HepG2 (cell line): ENCODE data around the gene PUDP. TPM values are rescaled to one million over a fixed set of nuclear protein-coding genes. Genes with fewer than 3 reads are reported as not detected.

ENCODE experiments used
- BORCS8-MEF2B ChIP-seq: sonication (generic); formaldehyde crosslinking; IDR thresholded peaks from 2 replicates; pipeline ENCODE4 v1.8.0; 2022; ENCODE audit warnings: mild to moderate bottlenecking, missing genetic modification reagents
- CHD2 ChIP-seq: IDR thresholded peaks from 2 replicates; pipeline ENCODE4 v1.6.1; 2011; ENCODE audit warnings: low read depth, low read length, improper control_type of control experiment
- GZF1 ChIP-seq: sonication (generic); formaldehyde crosslinking; IDR thresholded peaks from 2 replicates; pipeline ENCODE4 v1.5.1; 2020; ENCODE audit warnings: mild to moderate bottlenecking, missing genetic modification reagents
- HDAC1 ChIP-seq: sonication (generic); formaldehyde crosslinking; IDR thresholded peaks from 2 replicates; pipeline ENCODE4 v1.5.1; 2020; ENCODE audit warnings: mild to moderate bottlenecking, missing genetic modification reagents
- MAZ ChIP-seq, 2 experiments: sonication (generic) in 1 of 2; formaldehyde crosslinking in 1 of 2; IDR thresholded peaks; 2 replicates each; pipeline versions ENCODE4 v1.5.0 to v1.6.1; 2012 to 2020; ENCODE audit warnings: low read depth in 2 of 2, mild to moderate bottlenecking in 2 of 2, borderline replicate concordance in 1 of 2, improper control_type of control experiment in 1 of 2, low read length in 1 of 2, missing genetic modification reagents in 1 of 2, moderate library complexity in 1 of 2
- NKX3-1 ChIP-seq: sonication (generic); formaldehyde crosslinking; IDR thresholded peaks from 2 replicates; pipeline ENCODE4 v1.5.0; 2020; ENCODE audit warnings: missing genetic modification reagents
- POLR2A ChIP-seq, 2 experiments: IDR thresholded peaks; 2 replicates each; pipeline ENCODE4 v1.6.1; 2011; ENCODE audit warnings: low read depth in 2 of 2, low read length in 2 of 2, mild to moderate bottlenecking in 1 of 2, moderate library complexity in 1 of 2; ENCODE audit not compliant: insufficient read depth in 1 of 2
- RBFOX2 ChIP-seq: fragments of 200-400 bp; formaldehyde crosslinking; IDR thresholded peaks from 2 replicates; pipeline ENCODE4 v1.6.1; 2017; ENCODE audit warnings: low read depth, mild to moderate bottlenecking, low read length
- TBX3 ChIP-seq: fragments of 450-650 bp; IDR thresholded peaks from 2 replicates; pipeline ENCODE4 v1.6.1; 2017; ENCODE audit warnings: antibody characterized with exemption, mild to moderate bottlenecking, inconsistent platforms, borderline replicate concordance
- ZNF292 ChIP-seq: sonication (generic); formaldehyde crosslinking; IDR thresholded peaks from 2 replicates; pipeline ENCODE4 v1.8.1; 2022; ENCODE audit warnings: mild to moderate bottlenecking, low read depth, missing genetic modification reagents, borderline replicate concordance
- ZNF354B ChIP-seq: sonication (generic); formaldehyde crosslinking; IDR thresholded peaks from 2 replicates; pipeline ENCODE4 v1.8.0; 2022; ENCODE audit warnings: mild to moderate bottlenecking, missing genetic modification reagents
- ZNF567 ChIP-seq: sonication (generic); formaldehyde crosslinking; IDR thresholded peaks from 2 replicates; pipeline ENCODE4 v1.8.1; 2023; ENCODE audit warnings: mild to moderate bottlenecking, missing genetic modification reagents, borderline replicate concordance
- ZNF589 ChIP-seq: sonication (generic); formaldehyde crosslinking; conservative IDR thresholded peaks from 2 replicates; pipeline ENCODE4 v1.8.0; 2022; ENCODE audit warnings: mild to moderate bottlenecking, moderate library complexity, missing genetic modification reagents
- ZNF619 ChIP-seq: sonication (generic); formaldehyde crosslinking; IDR thresholded peaks from 2 replicates; pipeline ENCODE4 v1.4.0; 2020; ENCODE audit warnings: mild to moderate bottlenecking, missing genetic modification reagents
- ZSCAN22 ChIP-seq: sonication (generic); formaldehyde crosslinking; IDR thresholded peaks from 2 replicates; pipeline ENCODE4 v1.4.0; 2020; ENCODE audit warnings: mild to moderate bottlenecking, missing genetic modification reagents
- polyA plus RNA-seq, 8 experiments: library from polyadenylated mRNA; depleted of rRNA in 3 of 8; stranded (reverse) in 7 of 8; unstranded in 1 of 8; fragments of >200 nt; fragmentation: Illumina TruSeq in 4 of 8; extraction: Trizol in 4 of 8; gene quantifications; 2 replicates each; pipeline versions ENCODE4 v1.2.1 to v1.2.3, GENCODE V29; 2011 to 2016; ENCODE audit warnings: low read depth in 4 of 8, missing spikeins in 1 of 8, mixed read lengths in 1 of 8; ENCODE audit not compliant: insufficient read depth in 1 of 8
- total RNA-seq, 5 experiments: library from RNA; depleted of rRNA; stranded (reverse); fragments of >200 nt; fragmentation: Illumina TruSeq; extraction: Trizol; gene quantifications; 2 replicates each; pipeline ENCODE4 v1.2.3, GENCODE V29; 2016; ENCODE audit warnings: low read depth in 1 of 5
- TF ChIP-seq, protein P1 (sequence below): sonication (generic); formaldehyde crosslinking; conservative IDR thresholded peaks from 2 replicates; pipeline ENCODE4 v1.8.0; 2022; ENCODE audit warnings: mild to moderate bottlenecking, moderate library complexity, missing genetic modification reagents
- TF ChIP-seq, protein P2 (sequence below): sonication (generic); formaldehyde crosslinking; IDR thresholded peaks from 2 replicates; pipeline ENCODE4 v1.9.0; 2021; ENCODE audit warnings: missing genetic modification reagents, mild to moderate bottlenecking, borderline replicate concordance
- TF ChIP-seq, protein P3 (sequence below): sonication (generic); formaldehyde crosslinking; IDR thresholded peaks from 2 replicates; pipeline ENCODE4 v1.4.0; 2020; ENCODE audit warnings: missing genetic modification reagents
- TF ChIP-seq, protein P4 (sequence below): sonication (generic); formaldehyde crosslinking; IDR thresholded peaks from 2 replicates; pipeline ENCODE4 v1.5.0; 2020; ENCODE audit warnings: mild to moderate bottlenecking, missing genetic modification reagents, moderate library complexity

PUDP gene
- total and polyA plus RNA-seq, 2 of the 13 experiments (the other 11 are each of a cell fraction or from before 2014, with no cell fraction given) = 7.5 to 23.5 TPM

DNA sequence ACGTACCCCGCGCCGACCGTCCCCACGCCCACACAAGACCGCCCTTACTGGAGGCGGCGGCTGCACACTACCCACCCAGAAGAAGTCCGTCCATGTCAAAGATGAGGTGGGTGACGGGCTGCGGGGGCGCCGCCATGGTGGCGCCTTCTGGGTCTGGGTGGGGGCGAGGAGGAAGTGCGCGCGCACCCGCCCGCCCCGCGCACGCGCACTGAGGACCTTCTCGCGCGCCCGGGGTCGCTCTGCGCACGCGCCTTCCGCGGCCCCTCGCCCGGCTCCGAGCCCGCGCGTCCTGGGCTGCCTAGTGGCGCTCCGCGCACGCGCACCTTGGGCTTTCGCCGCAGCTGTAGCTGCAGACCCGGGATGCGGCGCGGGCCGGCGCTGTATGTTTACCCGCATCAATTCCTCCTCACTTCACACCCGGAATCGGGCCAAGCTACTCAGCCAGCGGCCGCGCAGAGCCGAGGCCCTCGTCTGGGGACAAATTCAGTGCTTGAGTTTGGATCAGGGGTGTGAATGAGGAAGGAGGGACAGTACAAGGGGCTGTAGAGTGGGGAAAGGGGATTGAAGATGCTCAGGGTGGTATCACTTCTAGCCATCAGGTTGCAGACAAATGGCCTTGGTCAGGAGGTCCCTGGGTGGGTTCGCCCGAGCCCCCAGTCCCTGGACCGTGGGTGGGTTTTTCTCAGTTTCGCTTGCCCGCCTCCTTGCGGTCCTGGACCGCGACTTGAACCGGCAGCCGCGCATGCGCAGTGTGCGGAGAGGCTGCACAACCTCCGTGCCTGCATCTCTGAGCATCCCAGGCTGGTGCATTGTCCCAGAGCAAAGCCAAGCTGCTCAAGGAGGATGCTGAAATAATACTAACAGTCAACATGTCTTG, at the start of gene PUDP (continued):
- TF ChIP-seq, protein P1, sequence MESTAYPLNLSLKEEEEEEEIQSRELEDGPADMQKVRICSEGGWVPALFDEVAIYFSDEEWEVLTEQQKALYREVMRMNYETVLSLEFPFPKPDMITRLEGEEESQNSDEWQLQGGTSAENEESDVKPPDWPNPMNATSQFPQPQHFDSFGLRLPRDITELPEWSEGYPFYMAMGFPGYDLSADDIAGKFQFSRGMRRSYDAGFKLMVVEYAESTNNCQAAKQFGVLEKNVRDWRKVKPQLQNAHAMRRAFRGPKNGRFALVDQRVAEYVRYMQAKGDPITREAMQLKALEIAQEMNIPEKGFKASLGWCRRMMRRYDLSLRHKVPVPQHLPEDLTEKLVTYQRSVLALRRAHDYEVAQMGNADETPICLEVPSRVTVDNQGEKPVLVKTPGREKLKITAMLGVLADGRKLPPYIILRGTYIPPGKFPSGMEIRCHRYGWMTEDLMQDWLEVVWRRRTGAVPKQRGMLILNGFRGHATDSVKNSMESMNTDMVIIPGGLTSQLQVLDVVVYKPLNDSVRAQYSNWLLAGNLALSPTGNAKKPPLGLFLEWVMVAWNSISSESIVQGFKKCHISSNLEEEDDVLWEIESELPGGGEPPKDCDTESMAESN (CRISPR knock-in tag) = peak; percentile 3; the same call in 1 of the 2 replicates
- TF ChIP-seq RBFOX2 (peak; percentile 82), ZNF589 (CRISPR knock-in tag) (no peak), ZNF619 (CRISPR knock-in tag) (no peak), MAZ (IDR thresholded peaks at IDR 0.05; ENCODE audit: borderline replicate concordance, low read depth, low read length) (peak; percentile 76; the same call in 1 of the 2 replicates), MAZ (CRISPR knock-in tag; IDR thresholded peaks at IDR 0.05; ENCODE audit: low read depth) (0 out of 2 replicates have a peak, but pooled peaks have one; percentile 37), NKX3-1 (CRISPR knock-in tag) (no peak), HDAC1 (CRISPR knock-in tag) (0 out of 2 replicates have a peak, but pooled peaks have one; percentile 17), POLR2A (IDR thresholded peaks at IDR 0.05; ENCODE audit: insufficient read depth in 1 of 2, low read depth in 2 of 2, low read length in 2 of 2) (peak; percentile 54 to 59; a peak in 3 of 4 replicates), ZNF292 (CRISPR knock-in tag) (no peak), ZNF354B (CRISPR knock-in tag) (no peak), GZF1 (no peak), CHD2 (no peak), ZSCAN22 (no peak), BORCS8-MEF2B (CRISPR knock-in tag) (no peak), ZNF567 (no peak), TBX3 (no peak)
- TF ChIP-seq, protein P2, sequence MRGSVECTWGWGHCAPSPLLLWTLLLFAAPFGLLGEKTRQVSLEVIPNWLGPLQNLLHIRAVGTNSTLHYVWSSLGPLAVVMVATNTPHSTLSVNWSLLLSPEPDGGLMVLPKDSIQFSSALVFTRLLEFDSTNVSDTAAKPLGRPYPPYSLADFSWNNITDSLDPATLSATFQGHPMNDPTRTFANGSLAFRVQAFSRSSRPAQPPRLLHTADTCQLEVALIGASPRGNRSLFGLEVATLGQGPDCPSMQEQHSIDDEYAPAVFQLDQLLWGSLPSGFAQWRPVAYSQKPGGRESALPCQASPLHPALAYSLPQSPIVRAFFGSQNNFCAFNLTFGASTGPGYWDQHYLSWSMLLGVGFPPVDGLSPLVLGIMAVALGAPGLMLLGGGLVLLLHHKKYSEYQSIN (CRISPR knock-in tag) = no peak
- TF ChIP-seq, protein P3, sequence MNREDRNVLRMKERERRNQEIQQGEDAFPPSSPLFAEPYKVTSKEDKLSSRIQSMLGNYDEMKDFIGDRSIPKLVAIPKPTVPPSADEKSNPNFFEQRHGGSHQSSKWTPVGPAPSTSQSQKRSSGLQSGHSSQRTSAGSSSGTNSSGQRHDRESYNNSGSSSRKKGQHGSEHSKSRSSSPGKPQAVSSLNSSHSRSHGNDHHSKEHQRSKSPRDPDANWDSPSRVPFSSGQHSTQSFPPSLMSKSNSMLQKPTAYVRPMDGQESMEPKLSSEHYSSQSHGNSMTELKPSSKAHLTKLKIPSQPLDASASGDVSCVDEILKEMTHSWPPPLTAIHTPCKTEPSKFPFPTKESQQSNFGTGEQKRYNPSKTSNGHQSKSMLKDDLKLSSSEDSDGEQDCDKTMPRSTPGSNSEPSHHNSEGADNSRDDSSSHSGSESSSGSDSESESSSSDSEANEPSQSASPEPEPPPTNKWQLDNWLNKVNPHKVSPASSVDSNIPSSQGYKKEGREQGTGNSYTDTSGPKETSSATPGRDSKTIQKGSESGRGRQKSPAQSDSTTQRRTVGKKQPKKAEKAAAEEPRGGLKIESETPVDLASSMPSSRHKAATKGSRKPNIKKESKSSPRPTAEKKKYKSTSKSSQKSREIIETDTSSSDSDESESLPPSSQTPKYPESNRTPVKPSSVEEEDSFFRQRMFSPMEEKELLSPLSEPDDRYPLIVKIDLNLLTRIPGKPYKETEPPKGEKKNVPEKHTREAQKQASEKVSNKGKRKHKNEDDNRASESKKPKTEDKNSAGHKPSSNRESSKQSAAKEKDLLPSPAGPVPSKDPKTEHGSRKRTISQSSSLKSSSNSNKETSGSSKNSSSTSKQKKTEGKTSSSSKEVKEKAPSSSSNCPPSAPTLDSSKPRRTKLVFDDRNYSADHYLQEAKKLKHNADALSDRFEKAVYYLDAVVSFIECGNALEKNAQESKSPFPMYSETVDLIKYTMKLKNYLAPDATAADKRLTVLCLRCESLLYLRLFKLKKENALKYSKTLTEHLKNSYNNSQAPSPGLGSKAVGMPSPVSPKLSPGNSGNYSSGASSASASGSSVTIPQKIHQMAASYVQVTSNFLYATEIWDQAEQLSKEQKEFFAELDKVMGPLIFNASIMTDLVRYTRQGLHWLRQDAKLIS (CRISPR knock-in tag) = no peak
- TF ChIP-seq, protein P4, sequence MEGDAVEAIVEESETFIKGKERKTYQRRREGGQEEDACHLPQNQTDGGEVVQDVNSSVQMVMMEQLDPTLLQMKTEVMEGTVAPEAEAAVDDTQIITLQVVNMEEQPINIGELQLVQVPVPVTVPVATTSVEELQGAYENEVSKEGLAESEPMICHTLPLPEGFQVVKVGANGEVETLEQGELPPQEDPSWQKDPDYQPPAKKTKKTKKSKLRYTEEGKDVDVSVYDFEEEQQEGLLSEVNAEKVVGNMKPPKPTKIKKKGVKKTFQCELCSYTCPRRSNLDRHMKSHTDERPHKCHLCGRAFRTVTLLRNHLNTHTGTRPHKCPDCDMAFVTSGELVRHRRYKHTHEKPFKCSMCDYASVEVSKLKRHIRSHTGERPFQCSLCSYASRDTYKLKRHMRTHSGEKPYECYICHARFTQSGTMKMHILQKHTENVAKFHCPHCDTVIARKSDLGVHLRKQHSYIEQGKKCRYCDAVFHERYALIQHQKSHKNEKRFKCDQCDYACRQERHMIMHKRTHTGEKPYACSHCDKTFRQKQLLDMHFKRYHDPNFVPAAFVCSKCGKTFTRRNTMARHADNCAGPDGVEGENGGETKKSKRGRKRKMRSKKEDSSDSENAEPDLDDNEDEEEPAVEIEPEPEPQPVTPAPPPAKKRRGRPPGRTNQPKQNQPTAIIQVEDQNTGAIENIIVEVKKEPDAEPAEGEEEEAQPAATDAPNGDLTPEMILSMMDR (CRISPR knock-in tag) = peak; percentile 43
